Neural progenitor cell (in vitro differentiated cells): ENCODE results near the gene CTNNA3. TPM values are rescaled to one million over a fixed set of nuclear protein-coding genes. Genes with fewer than 3 reads are reported as not detected.

Experiments
- DNase-seq: peaks from one replicate; pipeline ENCODE4 v3.0.0-alpha.2; 2016; ENCODE audit warnings: low spot score
- H2AFZ ChIP-seq: fragments of 200-600 bp; sonication (generic); replicated peaks from 2 replicates; pipeline ENCODE4 v1.6.1; 2016; ENCODE audit warnings: antibody characterized with exemption
- H3F3A ChIP-seq: fragments of 200-600 bp; sonication (generic); 2 replicates; pipeline ENCODE4 v1.6.1; 2016; ENCODE audit warnings: antibody characterized with exemption, low read depth
- H3K27ac ChIP-seq: fragments of 200-600 bp; sonication (generic); 2 replicates; pipeline ENCODE4 v1.5.1; 2016; ENCODE audit warnings: mild to moderate bottlenecking
- H3K27me3 ChIP-seq: fragments of 200-600 bp; sonication (generic); 2 replicates; pipeline ENCODE4 v1.6.1; 2016; ENCODE audit warnings: mild to moderate bottlenecking, moderate library complexity
- H3K36me3 ChIP-seq: fragments of 200-600 bp; sonication (generic); 2 replicates; pipeline ENCODE4 v1.5.1; 2016
- H3K4me1 ChIP-seq: fragments of 200-600 bp; sonication (generic); 2 replicates; pipeline ENCODE4 v1.6.1; 2016; ENCODE audit warnings: mixed run types
- H3K4me2 ChIP-seq: fragments of 200-600 bp; sonication (generic); 2 replicates; pipeline ENCODE4 v1.6.1; 2016
- H3K4me3 ChIP-seq: fragments of 200-600 bp; sonication (generic); 2 replicates; pipeline ENCODE4 v1.5.1; 2016
- H3K79me2 ChIP-seq: fragments of 200-600 bp; sonication (generic); 2 replicates; pipeline ENCODE4 v1.6.1; 2016; ENCODE audit warnings: low read depth
- H3K9ac ChIP-seq: fragments of 200-600 bp; sonication (generic); 2 replicates; pipeline ENCODE4 v1.6.1; 2016
- H3K9me3 ChIP-seq: fragments of 200-600 bp; sonication (generic); 2 replicates; pipeline ENCODE4 v1.5.1; 2016; ENCODE audit warnings: low read depth
- H4K20me1 ChIP-seq: fragments of 200-600 bp; sonication (generic); 2 replicates; pipeline ENCODE4 v1.6.1; 2016; ENCODE audit warnings: low read depth
- H3K27ac Mint-ChIP-seq: 3 replicates; pipeline ENCODE4 v1.8.0; 2021; ENCODE audit warnings: mixed read lengths
- H3K27me3 Mint-ChIP-seq: 2 replicates; pipeline ENCODE4 v1.8.0; 2022; ENCODE audit warnings: low read depth, mild to moderate bottlenecking, inconsistent platforms, moderate library complexity, mixed read lengths; ENCODE audit not compliant: insufficient read depth
- H3K36me3 Mint-ChIP-seq: 3 replicates; pipeline ENCODE4 v1.8.0; 2021; ENCODE audit warnings: mixed read lengths
- H3K4me1 Mint-ChIP-seq: 3 replicates; pipeline ENCODE4 v1.8.0; 2021; ENCODE audit warnings: mixed read lengths
- H3K4me3 Mint-ChIP-seq: 3 replicates; pipeline ENCODE4 v1.8.0; 2021; ENCODE audit warnings: mild to moderate bottlenecking, moderate library complexity, mixed read lengths
- H3K9me3 Mint-ChIP-seq: 3 replicates; pipeline ENCODE4 v1.8.0; 2020; ENCODE audit warnings: mixed read lengths
- EZH2 ChIP-seq: fragments of 200-600 bp; sonication (generic); IDR thresholded peaks from 2 replicates; pipeline ENCODE4 v1.6.1; 2017; ENCODE audit warnings: antibody characterized with exemption, mild to moderate bottlenecking, moderate library complexity
- EZH2phosphoT487 ChIP-seq: fragments of 200-600 bp; sonication (generic); IDR thresholded peaks from 2 replicates; pipeline ENCODE4 v1.6.1; 2017; ENCODE audit warnings: antibody characterized with exemption
- total RNA-seq: library from RNA; depleted of rRNA; stranded (reverse); fragments of >200 nt; gene quantifications from 2 replicates; pipeline ENCODE4 v1.2.3, GENCODE V29; 2015; ENCODE audit warnings: low replicate concordance
- TF ChIP-seq, protein P1 (sequence below): fragments of 200-600 bp; sonication (generic); IDR thresholded peaks from 2 replicates; pipeline ENCODE4 v1.5.1; 2017; ENCODE audit warnings: antibody characterized with exemption, mild to moderate bottlenecking

CTNNA3 gene
- total RNA-seq, 1 donor from 2014 or later: 12.9 TPM

- H3K27me3 ChIP-seq: no peaks in the 10 kb centered on the region
- Mint-ChIP-seq H3K4me3 (no peak overlapping the region), H3K27me3 (no peaks in the 10 kb centered on the region), H3K4me1 (no peaks in the 10 kb centered on the region), H3K27ac (no peak overlapping the region), H3K36me3 (no peaks in the 10 kb centered on the region), H3K9me3 (peaks cover 32% of the 10 kb centered on the region)
- H3K9ac ChIP-seq: no peak overlapping the region
- H4K20me1 ChIP-seq: no peaks in the 10 kb centered on the region
- H3K36me3 ChIP-seq: no peaks in the 10 kb centered on the region
- TF ChIP-seq EZH2phosphoT487 (no peak), EZH2 (no peak)
- TF ChIP-seq, protein P1, sequence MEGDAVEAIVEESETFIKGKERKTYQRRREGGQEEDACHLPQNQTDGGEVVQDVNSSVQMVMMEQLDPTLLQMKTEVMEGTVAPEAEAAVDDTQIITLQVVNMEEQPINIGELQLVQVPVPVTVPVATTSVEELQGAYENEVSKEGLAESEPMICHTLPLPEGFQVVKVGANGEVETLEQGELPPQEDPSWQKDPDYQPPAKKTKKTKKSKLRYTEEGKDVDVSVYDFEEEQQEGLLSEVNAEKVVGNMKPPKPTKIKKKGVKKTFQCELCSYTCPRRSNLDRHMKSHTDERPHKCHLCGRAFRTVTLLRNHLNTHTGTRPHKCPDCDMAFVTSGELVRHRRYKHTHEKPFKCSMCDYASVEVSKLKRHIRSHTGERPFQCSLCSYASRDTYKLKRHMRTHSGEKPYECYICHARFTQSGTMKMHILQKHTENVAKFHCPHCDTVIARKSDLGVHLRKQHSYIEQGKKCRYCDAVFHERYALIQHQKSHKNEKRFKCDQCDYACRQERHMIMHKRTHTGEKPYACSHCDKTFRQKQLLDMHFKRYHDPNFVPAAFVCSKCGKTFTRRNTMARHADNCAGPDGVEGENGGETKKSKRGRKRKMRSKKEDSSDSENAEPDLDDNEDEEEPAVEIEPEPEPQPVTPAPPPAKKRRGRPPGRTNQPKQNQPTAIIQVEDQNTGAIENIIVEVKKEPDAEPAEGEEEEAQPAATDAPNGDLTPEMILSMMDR: no peak
- peaks cover 4% of the 10 kb centered on the region for H3K9me3 ChIP-seq
- no peak for DNase-seq
- no peak overlapping the region for H3K4me3 ChIP-seq
- no peak overlapping the region for H3K4me2 ChIP-seq
- no peaks in the 10 kb centered on the region for H3K79me2 ChIP-seq
- no peaks in the 10 kb centered on the region for H3K4me1 ChIP-seq
- no peak overlapping the region for H2AFZ ChIP-seq
- H3K27ac ChIP-seq: no peak overlapping the region
- no peaks in the 10 kb centered on the region for H3F3A ChIP-seq
These were observed 108.2 kb downstream of the CTNNA3 start for GRCh38 chr10:67587771-67588170.

- no peak for DNase-seq
- H3K4me1 Mint-ChIP-seq: no peaks in the 10 kb centered on the region
- no peaks in the 10 kb centered on the region for H3K36me3 Mint-ChIP-seq
- no peak overlapping the region for H3K27ac ChIP-seq
- H3K79me2 ChIP-seq: no peaks in the 10 kb centered on the region
- no peaks in the 10 kb centered on the region for H4K20me1 ChIP-seq
- H3K27me3 Mint-ChIP-seq: no peaks in the 10 kb centered on the region
- H3K4me1 ChIP-seq: no peaks in the 10 kb centered on the region
- no peak overlapping the region for H3K9ac ChIP-seq
- H3K4me3 Mint-ChIP-seq: no peak overlapping the region
- peak overlapping the region; percentile 45 for H2AFZ ChIP-seq
- no peaks in the 10 kb centered on the region for H3K9me3 ChIP-seq
- H3K27me3 ChIP-seq: no peaks in the 10 kb centered on the region
- H3K27ac Mint-ChIP-seq: no peak overlapping the region
- no peaks in the 10 kb centered on the region for H3K36me3 ChIP-seq
- H3K4me3 ChIP-seq: no peak overlapping the region
- peaks cover 3% of the 10 kb centered on the region for H3K9me3 Mint-ChIP-seq
- no peak for TF ChIP-seq EZH2phosphoT487
- TF ChIP-seq EZH2: no peak
- TF ChIP-seq, protein P1: no peak
- no peaks in the 10 kb centered on the region for H3F3A ChIP-seq
- H3K4me2 ChIP-seq: no peak overlapping the region
These were observed 120.5 kb downstream of the CTNNA3 start for GRCh38 chr10:67575532-67575931.

DNA sequence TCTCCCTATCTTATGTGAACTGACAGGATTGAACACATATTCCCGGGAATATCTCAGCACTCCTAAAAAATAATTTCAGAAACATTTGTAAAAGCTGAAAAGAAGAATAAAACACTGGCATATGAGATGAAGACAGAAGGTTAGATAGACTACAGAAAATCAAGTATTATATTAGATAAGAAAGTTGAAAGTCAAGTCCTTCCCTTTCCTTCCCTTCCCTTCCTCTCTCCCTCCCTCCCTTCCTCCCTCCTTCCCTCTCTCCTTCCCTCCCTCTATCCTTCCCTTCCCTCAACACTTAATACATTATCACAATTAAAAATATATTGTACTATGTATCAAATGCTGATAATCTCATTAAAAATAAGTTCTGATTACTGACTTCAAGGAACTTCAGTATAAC is 122.5 kb downstream of the CTNNA3 start:
- no peak for DNase-seq
- Mint-ChIP-seq H3K9me3 (no peaks in the 10 kb centered on the region), H3K36me3 (no peaks in the 10 kb centered on the region), H3K27me3 (no peaks in the 10 kb centered on the region), H3K4me3 (no peak overlapping the region), H3K27ac (no peak overlapping the region), H3K4me1 (peaks cover 3% of the 10 kb centered on the region)
- Histone ChIP-seq H3K27ac (no peak overlapping the region), H3K4me1 (no peaks in the 10 kb centered on the region), H3K4me3 (no peak overlapping the region), H3K36me3 (no peaks in the 10 kb centered on the region), H4K20me1 (no peaks in the 10 kb centered on the region), H3K9me3 (no peaks in the 10 kb centered on the region), H2AFZ (no peak overlapping the region), H3K27me3 (no peaks in the 10 kb centered on the region), H3F3A (no peaks in the 10 kb centered on the region), H3K79me2 (no peaks in the 10 kb centered on the region), H3K9ac (no peak overlapping the region), H3K4me2 (no peak overlapping the region)
- no peak for TF ChIP-seq EZH2phosphoT487
- TF ChIP-seq EZH2: no peak
- TF ChIP-seq, protein P1: no peak
